ENCODE measurements around the gene UROC1. TPM values are rescaled to one million over a fixed set of nuclear protein-coding genes. Genes with fewer than 3 reads are reported as not detected.

The UROC1 gene
- total and polyA plus RNA-seq, 2 of the 4 experiments (the other 2 are of a cell fraction): not detected

DNA sequence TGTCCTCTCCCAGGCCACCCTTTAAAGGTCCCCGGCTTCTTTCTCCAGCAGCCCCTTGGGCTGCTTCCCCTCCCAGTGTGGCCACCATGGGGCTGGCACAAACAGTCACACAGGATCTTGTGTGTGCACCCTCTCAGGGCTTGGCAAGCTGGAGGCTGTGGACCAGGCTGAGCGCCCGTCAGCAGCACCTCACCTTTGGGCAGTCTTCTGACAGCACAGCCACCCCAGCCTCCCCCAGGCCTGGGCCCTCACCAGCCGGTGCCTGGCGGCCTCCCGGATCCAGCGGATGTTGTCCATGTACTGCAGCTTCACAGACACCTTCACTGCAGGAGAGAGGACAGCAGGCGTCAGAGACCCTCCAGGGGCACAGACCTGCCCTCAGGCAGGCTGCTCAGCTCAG lies 21.8 kb downstream of the UROC1 start:
- 78% methylated on average over 5 of the region's 8 CpGs; no CpG with 5 or more reads in 1 of the 2 experiments for WGBS, 2 experiments (ENCODE audit: extremely low coverage in 2 of 2, insufficient read length in 1 of 2)
- H2AK5ac ChIP-seq (ENCODE audit: low read depth, low read length): no peak overlapping the region
- TF ChIP-seq MXI1 (IDR thresholded peaks at IDR 0.05; ENCODE audit: borderline replicate concordance, low read depth, low read length) (no peak), CEBPB (IDR thresholded peaks at IDR 0.05; ENCODE audit: low read depth, low read length) (no peak), SMC3 (IDR thresholded peaks at IDR 0.05; ENCODE audit: low read depth, low read length) (no peak), FOS (IDR thresholded peaks at IDR 0.05; ENCODE audit: low read depth, low read length) (no peak), BHLHE40 (IDR thresholded peaks at IDR 0.05; ENCODE audit: low read depth, low read length) (no peak), RCOR1 (IDR thresholded peaks at IDR 0.05; ENCODE audit: insufficient replicate concordance, low read length) (no peak), NFE2L2 (IDR thresholded peaks at IDR 0.05; ENCODE audit: low read depth, low read length) (no peak), RAD21 (IDR thresholded peaks at IDR 0.05; ENCODE audit: low read length) (no peak), RFX5 (IDR thresholded peaks at IDR 0.05; ENCODE audit: low read depth, low read length) (no peak), MAZ (IDR thresholded peaks at IDR 0.05; ENCODE audit: borderline replicate concordance, low read depth, low read length) (no peak), POLR2A (IDR thresholded peaks at IDR 0.05; ENCODE audit: low read depth, low read length) (no peak), MAFK (IDR thresholded peaks at IDR 0.05; ENCODE audit: low read depth, low read length) (no peak), CHD1 (IDR thresholded peaks at IDR 0.05; ENCODE audit: low read depth, low read length) (no peak)
- TF ChIP-seq, protein P1, sequence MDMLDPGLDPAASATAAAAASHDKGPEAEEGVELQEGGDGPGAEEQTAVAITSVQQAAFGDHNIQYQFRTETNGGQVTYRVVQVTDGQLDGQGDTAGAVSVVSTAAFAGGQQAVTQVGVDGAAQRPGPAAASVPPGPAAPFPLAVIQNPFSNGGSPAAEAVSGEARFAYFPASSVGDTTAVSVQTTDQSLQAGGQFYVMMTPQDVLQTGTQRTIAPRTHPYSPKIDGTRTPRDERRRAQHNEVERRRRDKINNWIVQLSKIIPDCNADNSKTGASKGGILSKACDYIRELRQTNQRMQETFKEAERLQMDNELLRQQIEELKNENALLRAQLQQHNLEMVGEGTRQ (IDR thresholded peaks at IDR 0.05; ENCODE audit: low read depth, low read length): no peak
- TF ChIP-seq, protein P2, sequence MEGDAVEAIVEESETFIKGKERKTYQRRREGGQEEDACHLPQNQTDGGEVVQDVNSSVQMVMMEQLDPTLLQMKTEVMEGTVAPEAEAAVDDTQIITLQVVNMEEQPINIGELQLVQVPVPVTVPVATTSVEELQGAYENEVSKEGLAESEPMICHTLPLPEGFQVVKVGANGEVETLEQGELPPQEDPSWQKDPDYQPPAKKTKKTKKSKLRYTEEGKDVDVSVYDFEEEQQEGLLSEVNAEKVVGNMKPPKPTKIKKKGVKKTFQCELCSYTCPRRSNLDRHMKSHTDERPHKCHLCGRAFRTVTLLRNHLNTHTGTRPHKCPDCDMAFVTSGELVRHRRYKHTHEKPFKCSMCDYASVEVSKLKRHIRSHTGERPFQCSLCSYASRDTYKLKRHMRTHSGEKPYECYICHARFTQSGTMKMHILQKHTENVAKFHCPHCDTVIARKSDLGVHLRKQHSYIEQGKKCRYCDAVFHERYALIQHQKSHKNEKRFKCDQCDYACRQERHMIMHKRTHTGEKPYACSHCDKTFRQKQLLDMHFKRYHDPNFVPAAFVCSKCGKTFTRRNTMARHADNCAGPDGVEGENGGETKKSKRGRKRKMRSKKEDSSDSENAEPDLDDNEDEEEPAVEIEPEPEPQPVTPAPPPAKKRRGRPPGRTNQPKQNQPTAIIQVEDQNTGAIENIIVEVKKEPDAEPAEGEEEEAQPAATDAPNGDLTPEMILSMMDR (conservative IDR thresholded peaks at IDR 0.05; ENCODE audit: low read depth, low read length): no peak
- TF ChIP-seq, protein P3, sequence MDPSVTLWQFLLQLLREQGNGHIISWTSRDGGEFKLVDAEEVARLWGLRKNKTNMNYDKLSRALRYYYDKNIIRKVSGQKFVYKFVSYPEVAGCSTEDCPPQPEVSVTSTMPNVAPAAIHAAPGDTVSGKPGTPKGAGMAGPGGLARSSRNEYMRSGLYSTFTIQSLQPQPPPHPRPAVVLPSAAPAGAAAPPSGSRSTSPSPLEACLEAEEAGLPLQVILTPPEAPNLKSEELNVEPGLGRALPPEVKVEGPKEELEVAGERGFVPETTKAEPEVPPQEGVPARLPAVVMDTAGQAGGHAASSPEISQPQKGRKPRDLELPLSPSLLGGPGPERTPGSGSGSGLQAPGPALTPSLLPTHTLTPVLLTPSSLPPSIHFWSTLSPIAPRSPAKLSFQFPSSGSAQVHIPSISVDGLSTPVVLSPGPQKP (IDR thresholded peaks at IDR 0.05; ENCODE audit: borderline replicate concordance, low read depth, low read length): no peak
- H2AK9ac ChIP-seq (replicated peaks; ENCODE audit: low read depth, low read length, poor library complexity): no peak overlapping the region
- H2BK20ac ChIP-seq (ENCODE audit: low read depth, low read length): no peak overlapping the region
- H3K4me2 ChIP-seq (ENCODE audit: low read depth, low read length): no peak overlapping the region
- H3K79me1 ChIP-seq (ENCODE audit: low read depth in 1 of 2, low read length in 2 of 2): no peaks in the 10 kb centered on the region
- H2BK15ac ChIP-seq (ENCODE audit: low read depth, low read length): no peak overlapping the region
- dilution Hi-C loops (cut with HindIII; ENCODE audit: low sequenced_read_pairs, unreplicated experiment) (no loop called here), intact Hi-C loops (cut with micrococcal nuclease) (no loop called here), in situ Hi-C loops (cut with MboI; ENCODE audit: low sequenced_read_pairs) (no loop called here)
- H3K18ac ChIP-seq (ENCODE audit: low read depth, low read length): no peak overlapping the region
- H4K20me1 ChIP-seq (ENCODE audit: insufficient read depth, low read length): no peaks in the 10 kb centered on the region
- no peaks in the 10 kb centered on the region for H3K36me3 ChIP-seq (ENCODE audit: control insufficient read depth, insufficient read depth, low read length)
- ChIA-PET CTCF (no interaction called here), POLR2A (ENCODE audit: unreplicated experiment) (no interaction called here)
- H3K56ac ChIP-seq (ENCODE audit: extremely low read depth, insufficient read depth, low read length): no peak overlapping the region
- H4K8ac ChIP-seq (ENCODE audit: low read depth in 2 of 2, low read length in 2 of 2): no peak overlapping the region
- H2AFZ ChIP-seq (replicated peaks; ENCODE audit: low read length, poor library complexity): no peak overlapping the region
- DNase-seq: no peak
- H3K9me1 ChIP-seq (ENCODE audit: insufficient read depth, low read length): no peaks in the 10 kb centered on the region
- H4K91ac ChIP-seq (ENCODE audit: insufficient read depth, low read depth, low read length): no peak overlapping the region
- H2BK120ac ChIP-seq (ENCODE audit: low read depth, low read length): no peak overlapping the region
- H3K27ac ChIP-seq (ENCODE audit: insufficient read depth, low read length): no peak overlapping the region
- no peak overlapping the region for H4K5ac ChIP-seq (ENCODE audit: low read depth, low read length)
- ATAC-seq (ENCODE audit: low read depth): no peak
- H3K23ac ChIP-seq (ENCODE audit: low read depth, low read length): no peak overlapping the region
- H3K27me3 ChIP-seq (ENCODE audit: control insufficient read depth, insufficient read depth, low read length): peaks cover 24% of the 10 kb centered on the region; the same call in 1 of the 2 replicates
- no TSS peak for BruUV-seq (replicated peaks)
- no peaks in the 10 kb centered on the region for H3K9me3 ChIP-seq (ENCODE audit: control insufficient read depth, insufficient read depth, low read length)
- no peaks in the 10 kb centered on the region for H3K4me1 ChIP-seq (ENCODE audit: control insufficient read depth, insufficient read depth, low read length)
- no peak overlapping the region for H2BK5ac ChIP-seq (ENCODE audit: low read depth, low read length, poor library complexity, severe bottlenecking)
- H3K4me3 ChIP-seq (ENCODE audit: insufficient read depth, low read depth, low read length): no peak overlapping the region
- no peak overlapping the region for H3K9ac ChIP-seq (ENCODE audit: low read depth, low read length)
- H3K4ac ChIP-seq (ENCODE audit: low read depth, low read length): no peak overlapping the region
- H3K14ac ChIP-seq (replicated peaks; ENCODE audit: low read depth, low read length): no peak overlapping the region
